Measurements from ENCODE around the gene LRRC31. TPM values are rescaled to one million over a fixed set of nuclear protein-coding genes. Genes with fewer than 3 reads are reported as not detected.

Gene LRRC31
- total RNA-seq, 1 donor from 2014 or later = 2.9 TPM

GRCh38 chr3:169813278-169813677, 56.5 kb downstream of the LRRC31 start:
- DNase-seq (ENCODE audit: low spot score) = no peak

GRCh38 chr3:169812332-169813235, 57.2 kb downstream of the LRRC31 start, which contains the start of the genes LRRC34 and LRRIQ4:
Gene LRRC34 (minus strand): TSS chr3:169812904. CDS start chr3:169812548, 356 bp downstream.
Gene LRRIQ4 (plus strand): TSS chr3:169812870. CDS start chr3:169821922, 9,052 bp downstream.
- peak; percentile 59 for DNase-seq (ENCODE audit: low spot score)

- no peak for DNase-seq (ENCODE audit: low spot score)
Observed at GRCh38 chr3:169811631-169812331, 58.0 kb downstream of the LRRC31 start.

DNA sequence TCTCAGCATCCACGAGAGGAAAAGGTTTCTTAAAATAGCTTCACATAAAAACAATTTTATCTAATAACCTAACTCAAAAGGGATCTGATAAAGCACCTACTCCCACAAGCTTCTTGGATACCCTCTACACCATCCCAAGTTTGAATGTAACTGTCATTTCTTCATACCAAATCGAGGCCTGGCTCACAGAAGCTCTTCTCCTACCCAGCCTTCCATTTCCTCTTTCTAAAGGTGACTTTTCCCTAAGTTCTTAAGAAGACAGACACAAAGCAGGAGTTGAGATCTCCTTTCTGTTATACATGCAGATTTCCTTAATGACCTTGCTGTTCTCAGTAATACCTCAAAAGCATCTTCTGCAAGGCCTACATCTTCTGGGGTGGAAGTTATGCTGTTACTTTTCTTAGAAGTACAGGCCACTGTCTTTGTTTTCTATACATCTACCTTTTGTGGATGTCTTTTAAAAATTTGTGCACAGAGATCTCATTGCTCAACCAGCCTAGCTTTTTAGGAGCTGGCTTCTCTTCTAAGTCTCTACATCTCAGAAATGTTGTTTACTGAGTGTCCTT, 60.4 kb downstream of the LRRC31 start:
- DNase-seq (ENCODE audit: low spot score) = no peak

GRCh38 chr3:169804681-169805080, 65.1 kb downstream of the LRRC31 start:
- no peak for DNase-seq (ENCODE audit: low spot score)

DNA sequence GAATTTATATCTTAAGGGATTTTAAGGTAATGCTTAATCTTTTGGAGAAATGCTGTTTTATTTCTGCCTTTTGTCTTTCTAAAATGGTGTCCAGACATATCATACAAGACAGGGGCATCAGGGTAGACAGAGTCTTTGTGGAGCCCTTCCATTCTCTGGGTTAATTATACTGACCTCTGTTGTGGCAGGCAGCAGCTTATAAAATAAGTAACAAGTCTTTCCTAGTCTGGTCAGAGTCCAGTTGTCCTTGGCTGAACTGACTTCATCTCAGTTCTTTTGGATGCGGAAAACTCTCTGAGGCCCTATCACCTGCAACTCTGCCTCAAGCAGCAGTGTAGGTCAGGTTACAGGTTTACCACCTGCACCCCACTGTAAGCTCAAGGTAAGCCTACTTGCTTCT, 77.4 kb downstream of the LRRC31 start:
- DNase-seq (ENCODE audit: low spot score) = no peak

GRCh38 chr3:169790687-169791429, 78.9 kb downstream of the LRRC31 start:
- DNase-seq (ENCODE audit: low spot score) = no peak

GRCh38 chr3:169790219-169790618, 79.5 kb downstream of the LRRC31 start:
- no peak for DNase-seq (ENCODE audit: low spot score)

Other genes starting within 250 kb of the LRRC31 start
- 30.0 TPM for gene MECOM, start 206.2 kb downstream of the LRRC31 start, total RNA-seq
- 3.5 TPM for gene TERC, start 104.9 kb downstream of the LRRC31 start, total RNA-seq
- gene ACTRT3, start 100.4 kb downstream of the LRRC31 start, total RNA-seq = 1.6 TPM
- 14.0 TPM for gene MYNN, start 96.5 kb downstream of the LRRC31 start, total RNA-seq
- gene LRRIQ4, start 57.1 kb downstream of the LRRC31 start, total RNA-seq = not detected
- gene LRRC34, start 57.0 kb downstream of the LRRC31 start, total RNA-seq = 2.3 TPM
- not detected for gene SAMD7, start 41.6 kb upstream of the LRRC31 start, total RNA-seq
- gene SEC62, start 96.9 kb upstream of the LRRC31 start, total RNA-seq = 135 TPM
- 36.3 TPM for gene GPR160, start 168.1 kb upstream of the LRRC31 start, total RNA-seq